Endothelial cell of umbilical vein (primary cell): ENCODE data around the gene SLC25A20. TPM values are rescaled to one million over a fixed set of nuclear protein-coding genes. Genes with fewer than 3 reads are reported as not detected.

Experiments used
- BruUV-seq: library from RNA; stranded (reverse); fragments of 400-500 nt; replicated peaks from 2 replicates; lab custom pipeline; 2021; lab: Mats Ljungman, UMichigan
- CTCF ChIA-PET: fragments of 300-600, 350-600 bp; sonication (Branson Sonifier 250); formaldehyde crosslinking; loops from one replicate; lab custom pipeline; 2021; ENCODE audit warnings: antibody characterized with exemption, inconsistent platforms; lab: Charles Lee
- POLR2A ChIA-PET: fragments of 300-600, 350-600 bp; sonication (Branson Sonifier 250); formaldehyde crosslinking; loops from one replicate; lab custom pipeline; 2021; ENCODE audit warnings: antibody characterized with exemption, inconsistent platforms; lab: Charles Lee
- DNase-seq: peaks from one replicate; pipeline ENCODE4 v3.0.0-alpha.2; 2011; ENCODE audit warnings: low read depth, low spot score
- FAIRE-seq: peaks from 2 replicates; lab custom pipeline; 2011; peaks lifted over from hg19 to GRCh38; lab: Jason Lieb, UNC
- H2AFZ ChIP-seq: 2 replicates; pipeline ENCODE4 v1.6.0; 2012; ENCODE audit warnings: low read depth, low read length, control low read depth, inconsistent platforms
- H3K27ac ChIP-seq: 2 replicates; pipeline ENCODE4 v1.5.1; 2011; ENCODE audit warnings: low read depth, mild to moderate bottlenecking, control low read depth, low read length, moderate library complexity; ENCODE audit not compliant: insufficient read depth
- H3K27me3 ChIP-seq, 2 experiments: 2 replicates each; pipeline versions ENCODE4 v1.6.0 to v1.6.1; 2011; ENCODE audit warnings: low read length in 2 of 2, mixed read lengths in 1 of 2; ENCODE audit not compliant: control insufficient read depth in 2 of 2, insufficient read depth in 2 of 2
- H3K36me3 ChIP-seq, 2 experiments: 2 replicates in 1 of 2; 3 replicates in 1 of 2; pipeline ENCODE4 v1.5.1; 2011; ENCODE audit warnings: low read length in 2 of 2, mild to moderate bottlenecking in 1 of 2, moderate library complexity in 1 of 2; ENCODE audit not compliant: control insufficient read depth in 2 of 2, insufficient read depth in 2 of 2; ENCODE audit errors: extremely low read depth in 1 of 2
- H3K4me1 ChIP-seq: 3 replicates; pipeline ENCODE4 v1.5.1; 2011; ENCODE audit warnings: mild to moderate bottlenecking, low read length; ENCODE audit not compliant: control insufficient read depth, insufficient read depth; ENCODE audit errors: extremely low read depth
- H3K4me2 ChIP-seq: 2 replicates; pipeline ENCODE4 v1.6.1; 2011; ENCODE audit warnings: low read length, control low read depth, mixed read lengths; ENCODE audit not compliant: insufficient read depth
- H3K4me3 ChIP-seq, 3 experiments: fragments of 200-600 bp in 1 of 3; sonication (generic), shearing (Covaris generic) in 1 of 3; replicated peaks in 1 of 3; 2 replicates each; pipeline ENCODE4 v1.5.1; 2011 to 2016; ENCODE audit warnings: control low read depth in 3 of 3, low read length in 3 of 3, mild to moderate bottlenecking in 2 of 3, inconsistent platforms in 1 of 3, low read depth in 1 of 3, moderate library complexity in 1 of 3; ENCODE audit not compliant: insufficient read depth in 1 of 3
- H3K79me2 ChIP-seq: 2 replicates; pipeline ENCODE4 v1.6.0; 2012; ENCODE audit warnings: low read length, inconsistent platforms; ENCODE audit not compliant: control insufficient read depth, insufficient read depth
- H3K9ac ChIP-seq: replicated peaks from 2 replicates; pipeline ENCODE3; 2011; ENCODE audit warnings: low read length, control low read depth; ENCODE audit not compliant: insufficient read depth; ENCODE audit errors: extremely low read depth
- H3K9me1 ChIP-seq: replicated peaks from 3 replicates; pipeline ENCODE4 v1.6.0; 2011; ENCODE audit warnings: mild to moderate bottlenecking, low read length; ENCODE audit not compliant: control insufficient read depth, insufficient read depth; ENCODE audit errors: extremely low read depth
- H3K9me3 ChIP-seq: replicated peaks from 2 replicates; pipeline ENCODE4 v1.5.1; 2012; ENCODE audit warnings: low read length, inconsistent platforms; ENCODE audit not compliant: control insufficient read depth, insufficient read depth
- H4K20me1 ChIP-seq: replicated peaks from 2 replicates; pipeline ENCODE3; 2011; ENCODE audit warnings: mild to moderate bottlenecking, low read length; ENCODE audit not compliant: control insufficient read depth, insufficient read depth; ENCODE audit errors: extremely low read depth
- EZH2 ChIP-seq: IDR thresholded peaks from 2 replicates; pipeline ENCODE4 v1.6.1; 2012; ENCODE audit warnings: borderline replicate concordance, low read depth, mild to moderate bottlenecking, moderate library complexity, low read length, inconsistent platforms; ENCODE audit not compliant: severe bottlenecking
- FOS ChIP-seq: IDR thresholded peaks from 2 replicates; pipeline ENCODE4 v1.6.1; 2011; ENCODE audit warnings: mild to moderate bottlenecking, low read length, moderate library complexity, borderline replicate concordance; ENCODE audit not compliant: insufficient read depth
- GATA2 ChIP-seq: IDR thresholded peaks from 2 replicates; pipeline ENCODE4 v1.7.0; 2011; ENCODE audit warnings: low read depth, mild to moderate bottlenecking, moderate library complexity, mixed read lengths, low read length; ENCODE audit not compliant: insufficient read length, insufficient read depth
- JUN ChIP-seq: IDR thresholded peaks from 2 replicates; pipeline ENCODE4 v1.6.1; 2011; ENCODE audit warnings: borderline replicate concordance, low read depth; ENCODE audit not compliant: insufficient read length, insufficient read depth
- MAX ChIP-seq: IDR thresholded peaks from 2 replicates; pipeline ENCODE4 v1.6.1; 2011; ENCODE audit not compliant: insufficient read depth, insufficient read length
- MYC ChIP-seq: IDR thresholded peaks from one replicate; pipeline ENCODE4 v1.6.1; 2011; ENCODE audit warnings: mild to moderate bottlenecking, low read depth, low read length
- POLR2A ChIP-seq: IDR thresholded peaks from 2 replicates; pipeline ENCODE4 v1.6.1; 2012; ENCODE audit warnings: low read depth, mild to moderate bottlenecking, control low read depth, low read length
- POLR2AphosphoS5 ChIP-seq: IDR thresholded peaks from 2 replicates; pipeline ENCODE4 v1.6.1; 2012; ENCODE audit warnings: low read depth, mild to moderate bottlenecking, control low read depth, low read length, moderate library complexity; ENCODE audit not compliant: insufficient read depth
- dilution Hi-C: fragments of 300-500 bp; cut with MboI; formaldehyde crosslinking; loops from one replicate; pipeline ENCODE4 v1.15.0; 2019; ENCODE audit warnings: low sequenced_read_pairs; ENCODE audit not compliant: extremely low pct_ligation_motif_present
- intact Hi-C: fragments of 100-400 bp; cut with micrococcal nuclease; formaldehyde crosslinking; loops from one replicate; pipeline ENCODE4 v1.10.0; 2022
- polyA plus RNA-seq, 4 experiments: library from polyadenylated mRNA; depleted of rRNA in 3 of 4; stranded (reverse) in 3 of 4; unstranded in 1 of 4; fragments of >200 nt; gene quantifications; 2 replicates each; pipeline versions ENCODE4 v1.2.1 to v1.2.3, GENCODE V29; 2011 to 2012; ENCODE audit warnings: missing spikeins in 1 of 4
- total RNA-seq: library from RNA; stranded (reverse); gene quantifications from 2 replicates; pipeline ENCODE4 v1.2.3, GENCODE V29; 2021
- TF ChIP-seq, protein P1 (sequence below), 2 donors: IDR thresholded peaks; 1 replicate in 1 of 2; 2 replicates in 1 of 2; pipeline ENCODE4 v1.5.1; 2011; ENCODE audit warnings: low read length in 2 of 2, mild to moderate bottlenecking in 2 of 2, moderate library complexity in 2 of 2, control low read depth in 1 of 2, inconsistent platforms in 1 of 2, low read depth in 1 of 2; ENCODE audit not compliant: insufficient read depth in 1 of 2; ENCODE audit errors: extremely low read depth in 1 of 2

SLC25A20 gene
- total and polyA plus RNA-seq, 2 donors (not counting 3 experiments of a cell fraction or from before 2014, with no cell fraction given): 7.9 to 11.0 TPM

- TF ChIP-seq POLR2AphosphoS5: no peak
- no peak for TF ChIP-seq FOS
- no peak for TF ChIP-seq GATA2
- TF ChIP-seq, protein P1, sequence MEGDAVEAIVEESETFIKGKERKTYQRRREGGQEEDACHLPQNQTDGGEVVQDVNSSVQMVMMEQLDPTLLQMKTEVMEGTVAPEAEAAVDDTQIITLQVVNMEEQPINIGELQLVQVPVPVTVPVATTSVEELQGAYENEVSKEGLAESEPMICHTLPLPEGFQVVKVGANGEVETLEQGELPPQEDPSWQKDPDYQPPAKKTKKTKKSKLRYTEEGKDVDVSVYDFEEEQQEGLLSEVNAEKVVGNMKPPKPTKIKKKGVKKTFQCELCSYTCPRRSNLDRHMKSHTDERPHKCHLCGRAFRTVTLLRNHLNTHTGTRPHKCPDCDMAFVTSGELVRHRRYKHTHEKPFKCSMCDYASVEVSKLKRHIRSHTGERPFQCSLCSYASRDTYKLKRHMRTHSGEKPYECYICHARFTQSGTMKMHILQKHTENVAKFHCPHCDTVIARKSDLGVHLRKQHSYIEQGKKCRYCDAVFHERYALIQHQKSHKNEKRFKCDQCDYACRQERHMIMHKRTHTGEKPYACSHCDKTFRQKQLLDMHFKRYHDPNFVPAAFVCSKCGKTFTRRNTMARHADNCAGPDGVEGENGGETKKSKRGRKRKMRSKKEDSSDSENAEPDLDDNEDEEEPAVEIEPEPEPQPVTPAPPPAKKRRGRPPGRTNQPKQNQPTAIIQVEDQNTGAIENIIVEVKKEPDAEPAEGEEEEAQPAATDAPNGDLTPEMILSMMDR (IDR thresholded peaks at IDR 0.05; ENCODE audit: extremely low read depth in 1 of 2, insufficient read depth in 1 of 2, low read depth in 1 of 2, low read length in 2 of 2): no peak
- TF ChIP-seq JUN: no peak
- TF ChIP-seq POLR2A: no peak
- no peak for TF ChIP-seq MYC
- TF ChIP-seq EZH2: no peak
- TF ChIP-seq MAX: no peak
- BruUV-seq: no TSS peak
- ChIA-PET CTCF (interaction anchor here (1.0 to 2.1 kb wide), 4 partner anchors 11 to 47 kb away, joined by 3 to 8 read pairs (median 4); partner anchors contain the start of gene ARIH2), POLR2A (interaction anchor here (0.6 to 0.7 kb wide), 2 partner anchors 14 to 33 kb away, joined by 6 to 8 read pairs; no protein-coding TSS in a partner anchor)
- no peak overlapping the region for H2AFZ ChIP-seq
- no peaks in the 10 kb centered on the region for H3K9me3 ChIP-seq
- peaks cover 7% of the 10 kb centered on the region for H3K4me1 ChIP-seq
- FAIRE-seq (no peak), DNase-seq (no peak)
- H3K4me3 ChIP-seq: no peak overlapping the region
- no peak overlapping the region for H3K9ac ChIP-seq
- intact Hi-C loops: loop anchor here (5.0 kb wide), 1 partner anchor 50 kb away; the partner anchor contains the start of gene PRKAR2A
- no peaks in the 10 kb centered on the region for H3K9me1 ChIP-seq
- no peak overlapping the region for H3K4me2 ChIP-seq
- no peaks in the 10 kb centered on the region for H3K27me3 ChIP-seq
- dilution Hi-C loops: no loop called here
- no peaks in the 10 kb centered on the region for H4K20me1 ChIP-seq
- H3K27ac ChIP-seq: no peak overlapping the region
- no peaks in the 10 kb centered on the region for H3K79me2 ChIP-seq
- H3K36me3 ChIP-seq: no peaks in the 10 kb centered on the region
These were observed 1.7 kb downstream of the SLC25A20 start for GRCh38 chr3:48896936-48897335.
